ENCODE data around the gene TAF11L5. TPM values are rescaled to one million over a fixed set of nuclear protein-coding genes. Genes with fewer than 3 reads are reported as not detected.

Gene TAF11L5
- total and polyA plus RNA-seq, 2 of the 8 experiments (the other 6 are each of a cell fraction or from before 2014, with no cell fraction given): not detected

- no peaks in the 10 kb centered on the region for H3K79me1 ChIP-seq (ENCODE audit: low read depth, low read length)
- no peaks in the 10 kb centered on the region for H4K20me1 ChIP-seq (replicated peaks in 1 of 2; ENCODE audit: control insufficient read depth in 1 of 2, insufficient read depth in 2 of 2, low read length in 2 of 2)
- no peak overlapping the region for H3K4me3 ChIP-seq (ENCODE audit: extremely low read depth in 1 of 4, insufficient read depth in 2 of 4, low read depth in 3 of 4, low read length in 4 of 4)
- no peak overlapping the region for H4K91ac ChIP-seq (replicated peaks; ENCODE audit: insufficient read length, low read length)
- H2BK12ac ChIP-seq (ENCODE audit: low read depth, low read length): no peak overlapping the region
- no peak for DNase-seq (ENCODE audit: low read depth in 1 of 2, low spot score in 2 of 2)
- no peak overlapping the region for H3K27ac ChIP-seq (ENCODE audit: low read depth, low read length)
- H3K4ac ChIP-seq (replicated peaks; ENCODE audit: insufficient read length, low read depth, low read length): no peak overlapping the region
- no peak overlapping the region; the same call in 1 of the 2 replicates for H4K8ac ChIP-seq (ENCODE audit: extremely low read depth, insufficient read depth, low read length)
- H3K36me3 ChIP-seq (ENCODE audit: control insufficient read depth in 2 of 4, insufficient read depth in 4 of 4, low read length in 3 of 4): no peaks in the 10 kb centered on the region
- H3K4me2 ChIP-seq (ENCODE audit: insufficient read depth in 1 of 2, low read depth in 2 of 2, low read length in 2 of 2): no peak overlapping the region
- no peak overlapping the region for H2BK20ac ChIP-seq (ENCODE audit: low read length)
- H3K79me2 ChIP-seq (ENCODE audit: control insufficient read depth in 1 of 2, insufficient read depth in 2 of 2, low read length in 2 of 2): no peaks in the 10 kb centered on the region
- H3K56ac ChIP-seq (replicated peaks; ENCODE audit: insufficient read length, low read depth, low read length): no peak overlapping the region
- no peak overlapping the region for H3K14ac ChIP-seq (ENCODE audit: insufficient read length)
- no peaks in the 10 kb centered on the region for H3K23me2 ChIP-seq (ENCODE audit: low read depth, low read length)
- no peak overlapping the region for H2BK5ac ChIP-seq (ENCODE audit: low read depth, low read length)
- H3K4me1 ChIP-seq (replicated peaks in 1 of 4; ENCODE audit: control insufficient read depth in 3 of 4, insufficient read depth in 4 of 4, low read length in 3 of 4): no peaks in the 10 kb centered on the region
- FAIRE-seq: no peak
- 92% methylated on average over 17 of the region's 17 CpGs; no CpG with 5 or more reads in 1 of the 2 experiments for WGBS, 2 experiments (ENCODE audit: extremely low coverage in 1 of 2, insufficient coverage in 1 of 2, insufficient read length in 1 of 2, insufficient replicate concordance in 2 of 2, low coverage in 1 of 2, low lambda C conversion rate in 2 of 2, missing lambda C conversion rate in 1 of 2)
- no peak overlapping the region for H2BK15ac ChIP-seq (ENCODE audit: low read length)
- no peak overlapping the region for H4K5ac ChIP-seq (ENCODE audit: insufficient read length, low read depth, low read length)
- TF ChIP-seq TBP (IDR thresholded peaks at IDR 0.05; ENCODE audit: low read depth, low read length) (no peak), SP2 (IDR thresholded peaks at IDR 0.05; ENCODE audit: low read length) (no peak), RBBP5 (IDR thresholded peaks at IDR 0.05; ENCODE audit: borderline replicate concordance, low read depth, low read length) (no peak), FOSL1 (IDR thresholded peaks at IDR 0.05; ENCODE audit: insufficient read depth, low read depth, low read length) (no peak), CHD2 (IDR thresholded peaks at IDR 0.05; ENCODE audit: low read length) (no peak), CBX8 (IDR thresholded peaks at IDR 0.05; ENCODE audit: borderline replicate concordance, low read depth, low read length) (no peak), RAD21 (IDR thresholded peaks at IDR 0.05 in 1 of 2, conservative IDR thresholded peaks at IDR 0.05 in 1 of 2; ENCODE audit: low read depth in 2 of 2, low read length in 2 of 2) (no peak), KDM4A (IDR thresholded peaks at IDR 0.05; ENCODE audit: low read depth, low read length, severe bottlenecking) (no peak), JUN (IDR thresholded peaks at IDR 0.05; ENCODE audit: low read depth, low read length) (no peak)
- no peak overlapping the region for H2AFZ ChIP-seq (ENCODE audit: low read length)
- ChIA-PET CTCF (ENCODE audit: partially characterized antibody) (interaction anchor here (1.0 kb wide), 1 partner anchor 45 kb away, joined by 3 read pairs; no protein-coding TSS in a partner anchor), POLR2A (ENCODE audit: partially characterized antibody) (no interaction called here)
- H2AK5ac ChIP-seq (ENCODE audit: low read depth, low read length): no peak overlapping the region
- H3K9me3 ChIP-seq (ENCODE audit: insufficient read depth in 2 of 2, low read depth in 1 of 2, low read length in 1 of 2): no peaks in the 10 kb centered on the region
- H3K9ac ChIP-seq (replicated peaks in 1 of 4; ENCODE audit: extremely low read depth in 1 of 4, low read depth in 3 of 4, low read length in 3 of 4): no peak overlapping the region
- H3K23ac ChIP-seq (ENCODE audit: insufficient read length): no peak overlapping the region
- H2BK120ac ChIP-seq (replicated peaks; ENCODE audit: low read depth, low read length): no peak overlapping the region
- H3K27me3 ChIP-seq (replicated peaks in 1 of 4; ENCODE audit: control insufficient read depth in 3 of 4, extremely low read depth in 1 of 4, insufficient read depth in 3 of 4, low read length in 3 of 4): no peaks in the 10 kb centered on the region
- no peak overlapping the region for H3K18ac ChIP-seq (ENCODE audit: extremely low read depth, low read length)
Observed at GRCh38 chr5:17511775-17512325, 13.2 kb upstream of the TAF11L5 start.

Data from H1 (cell line).